Body of pancreas (tissue), 4 donors: Measurements from ENCODE around the gene SLC25A20. TPM values are rescaled to one million over a fixed set of nuclear protein-coding genes. Genes with fewer than 3 reads are reported as not detected.

Source experiments
- ATAC-seq: fragments of 150-250 bp; one replicate; pipeline ENCODE4 v1.9.1; 2016
- DNase-seq, 4 donors: peaks; one replicate each; pipeline ENCODE4 v3.0.0-alpha.2; 2019
- H3K27ac ChIP-seq, 4 donors: fragments of 200-600 bp; sonication (generic); 1 replicate in 3 of 4; 2 replicates in 1 of 4; pipeline versions ENCODE4 v1.5.1 to v1.6.1; 2016 to 2019; ENCODE audit warnings: mild to moderate bottlenecking in 1 of 4, mixed read lengths in 1 of 4, moderate library complexity in 1 of 4
- H3K27me3 ChIP-seq, 2 donors: fragments of 200-600 bp; sonication (generic); one replicate each; pipeline ENCODE4 v1.6.0; 2016; ENCODE audit warnings: mild to moderate bottlenecking in 1 of 2
- H3K36me3 ChIP-seq, 2 donors: fragments of 200-600 bp; sonication (generic); replicated peaks in 1 of 2; 2 replicates each; pipeline ENCODE4 v1.5.1; 2016; ENCODE audit warnings: low read depth in 2 of 2; ENCODE audit not compliant: insufficient read depth in 1 of 2
- H3K4me1 ChIP-seq: fragments of 200-600 bp; sonication (generic); one replicate; pipeline ENCODE4 v1.6.0; 2016
- H3K4me3 ChIP-seq, 2 donors: fragments of 200-600 bp; sonication (generic); 1 replicate in 1 of 2; 2 replicates in 1 of 2; pipeline ENCODE4 v1.5.1; 2016 to 2019
- H3K9me3 ChIP-seq, 3 donors: fragments of 200-600 bp; sonication (generic); 1 replicate in 2 of 3; 2 replicates in 1 of 3; pipeline ENCODE4 v1.5.1; 2016
- CTCF ChIP-seq, 7 experiments: fragments of 450-650 bp in 4 of 7; fragments of 200-600 bp in 3 of 7; sonication (generic) in 3 of 7; IDR thresholded peaks; one replicate each; pipeline ENCODE4 v1.5.1; 2016 to 2019; ENCODE audit warnings: antibody characterized with exemption in 7 of 7
- POLR2A ChIP-seq, 3 donors: fragments of 450-650 bp; IDR thresholded peaks; one replicate each; pipeline ENCODE4 v1.6.1; 2016; ENCODE audit warnings: antibody characterized with exemption in 3 of 3, mild to moderate bottlenecking in 2 of 3
- WGBS, 2 donors: methylation state at CpG; one replicate each; pipeline ENCODE4 v1.1.5; 2017; 5-methylcytosine and 5-hydroxymethylcytosine counted together
- intact Hi-C: fragments of 100-400 bp; cut with DNase I; formaldehyde crosslinking; loops from one replicate; pipeline ENCODE4 v1.15.1; 2023
- total RNA-seq, 2 donors: library from RNA; depleted of rRNA; stranded (reverse); fragments of >200 nt; gene quantifications; one replicate each; pipeline ENCODE4 v1.1.0, GENCODE V29; 2016

Gene SLC25A20
- total RNA-seq, 2 donors from 2014 or later = 20.8 to 31.4 TPM

- TF ChIP-seq CTCF (IDR thresholded peaks at IDR 0.05) (no peak), POLR2A (IDR thresholded peaks at IDR 0.05) (no peak)
Observed at GRCh38 chr3:48938156-48938555, 39.5 kb upstream of the SLC25A20 start.

GRCh38 chr3:48935530-48935929, 36.8 kb upstream of the SLC25A20 start:
- H3K27me3 ChIP-seq = no peaks in the 10 kb centered on the region
- intact Hi-C loops = no loop called here
- H3K27ac ChIP-seq = no peak overlapping the region
- TF ChIP-seq CTCF (IDR thresholded peaks at IDR 0.05) (no peak), POLR2A (IDR thresholded peaks at IDR 0.05) (no peak)
- WGBS, 2 donors = 79 to 90% methylated on average over 4 of the region's 4 CpGs
- no peaks in the 10 kb centered on the region for H3K36me3 ChIP-seq
- no peaks in the 10 kb centered on the region for H3K9me3 ChIP-seq
- H3K4me1 ChIP-seq = no peaks in the 10 kb centered on the region
- ATAC-seq (no peak), DNase-seq (no peak)
- H3K4me3 ChIP-seq = no peak overlapping the region

More at GRCh38 chr3:48938156-48938555, 39.5 kb upstream of the SLC25A20 start:
- Histone ChIP-seq H3K36me3 (no peaks in the 10 kb centered on the region), H3K27me3 (no peaks in the 10 kb centered on the region), H3K9me3 (no peaks in the 10 kb centered on the region), H3K4me3 (no peak overlapping the region), H3K4me1 (no peaks in the 10 kb centered on the region), H3K27ac (no peak overlapping the region)
- intact Hi-C loops = no loop called here
- ATAC-seq (no peak), DNase-seq (no peak)

- Histone ChIP-seq H3K4me1 (peaks cover 5% of the 10 kb centered on the region), H3K9me3 (no peaks in the 10 kb centered on the region), H3K4me3 (no peak overlapping the region), H3K36me3 (no peaks in the 10 kb centered on the region), H3K27me3 (no peaks in the 10 kb centered on the region), H3K27ac (no peak overlapping the region)
- ATAC-seq = no peak
- no peak for DNase-seq
- intact Hi-C loops = no loop called here
- WGBS, 2 donors = 82 to 87% methylated on average over 5 of the region's 5 CpGs
- TF ChIP-seq CTCF (IDR thresholded peaks at IDR 0.05) = no peak
- no peak for TF ChIP-seq POLR2A (IDR thresholded peaks at IDR 0.05)
Observed at GRCh38 chr3:48934333-48934991, 35.8 kb upstream of the SLC25A20 start.

- ATAC-seq = no peak
- WGBS, 2 donors = 75 to 76% methylated on average over 1 of the region's 1 CpG
- no peak for TF ChIP-seq POLR2A (IDR thresholded peaks at IDR 0.05)
- no peak for DNase-seq
- no peaks in the 10 kb centered on the region for H3K27me3 ChIP-seq
- intact Hi-C loops = no loop called here
- H3K4me1 ChIP-seq = peaks cover 18% of the 10 kb centered on the region
- no peak overlapping the region for H3K4me3 ChIP-seq
- no peaks in the 10 kb centered on the region for H3K9me3 ChIP-seq
- H3K36me3 ChIP-seq = no peaks in the 10 kb centered on the region
- no peak overlapping the region for H3K27ac ChIP-seq
Observed at GRCh38 chr3:48931944-48932580, 33.4 kb upstream of the SLC25A20 start.

GRCh38 chr3:48930590-48930989, 31.9 kb upstream of the SLC25A20 start:
- no peaks in the 10 kb centered on the region for H3K9me3 ChIP-seq
- intact Hi-C loops = no loop called here
- no peaks in the 10 kb centered on the region for H3K36me3 ChIP-seq
- 76 to 92% methylated on average over 3 of the region's 3 CpGs for WGBS, 2 donors
- H3K27me3 ChIP-seq = no peaks in the 10 kb centered on the region
- no peak overlapping the region for H3K27ac ChIP-seq
- no peak for DNase-seq
- no peak for ATAC-seq
- H3K4me3 ChIP-seq = no peak overlapping the region
- TF ChIP-seq POLR2A (IDR thresholded peaks at IDR 0.05) = no peak
- TF ChIP-seq CTCF (IDR thresholded peaks at IDR 0.05) = no peak
- peaks cover 26% of the 10 kb centered on the region for H3K4me1 ChIP-seq
